GM12864 (cell line): ENCODE measurements around the gene ZNF827.

Experiments
- DNase-seq: peaks from one replicate; pipeline ENCODE4 v3.0.0-alpha.2; 2011; ENCODE audit warnings: low read depth
- H3K4me3 ChIP-seq: 2 replicates; pipeline ENCODE4 v1.5.1; 2011; ENCODE audit warnings: mild to moderate bottlenecking, low read depth, low read length, control low read depth
- TF ChIP-seq, protein P1 (sequence below): IDR thresholded peaks from 2 replicates; pipeline ENCODE4 v1.5.1; 2011; ENCODE audit warnings: low read depth, mild to moderate bottlenecking, moderate library complexity, low read length, control low read depth, inconsistent platforms; ENCODE audit errors: missing control alignments

Gene ZNF827

DNA sequence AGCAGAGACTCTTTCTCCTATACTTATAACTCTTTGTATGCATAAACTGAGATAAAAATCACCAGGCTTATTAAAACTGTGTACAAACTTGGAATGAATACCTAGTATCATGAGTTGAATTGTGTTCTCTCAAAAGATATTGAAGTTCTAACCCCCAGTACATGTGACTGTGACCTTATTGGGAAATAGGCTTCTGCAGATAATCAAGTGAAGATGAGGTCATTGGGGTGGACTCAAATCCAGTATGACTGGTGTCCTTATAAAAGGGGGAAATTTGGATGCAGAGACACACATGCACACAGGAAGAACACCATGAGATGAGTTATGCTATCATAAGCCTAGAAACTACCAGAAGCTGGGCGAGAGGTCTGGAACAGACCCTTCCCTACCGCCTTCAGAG is 26.2 kb downstream of the ZNF827 start:
- H3K4me3 ChIP-seq = no peak overlapping the region
- TF ChIP-seq, protein P1, sequence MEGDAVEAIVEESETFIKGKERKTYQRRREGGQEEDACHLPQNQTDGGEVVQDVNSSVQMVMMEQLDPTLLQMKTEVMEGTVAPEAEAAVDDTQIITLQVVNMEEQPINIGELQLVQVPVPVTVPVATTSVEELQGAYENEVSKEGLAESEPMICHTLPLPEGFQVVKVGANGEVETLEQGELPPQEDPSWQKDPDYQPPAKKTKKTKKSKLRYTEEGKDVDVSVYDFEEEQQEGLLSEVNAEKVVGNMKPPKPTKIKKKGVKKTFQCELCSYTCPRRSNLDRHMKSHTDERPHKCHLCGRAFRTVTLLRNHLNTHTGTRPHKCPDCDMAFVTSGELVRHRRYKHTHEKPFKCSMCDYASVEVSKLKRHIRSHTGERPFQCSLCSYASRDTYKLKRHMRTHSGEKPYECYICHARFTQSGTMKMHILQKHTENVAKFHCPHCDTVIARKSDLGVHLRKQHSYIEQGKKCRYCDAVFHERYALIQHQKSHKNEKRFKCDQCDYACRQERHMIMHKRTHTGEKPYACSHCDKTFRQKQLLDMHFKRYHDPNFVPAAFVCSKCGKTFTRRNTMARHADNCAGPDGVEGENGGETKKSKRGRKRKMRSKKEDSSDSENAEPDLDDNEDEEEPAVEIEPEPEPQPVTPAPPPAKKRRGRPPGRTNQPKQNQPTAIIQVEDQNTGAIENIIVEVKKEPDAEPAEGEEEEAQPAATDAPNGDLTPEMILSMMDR = no peak
- DNase-seq = no peak

DNA sequence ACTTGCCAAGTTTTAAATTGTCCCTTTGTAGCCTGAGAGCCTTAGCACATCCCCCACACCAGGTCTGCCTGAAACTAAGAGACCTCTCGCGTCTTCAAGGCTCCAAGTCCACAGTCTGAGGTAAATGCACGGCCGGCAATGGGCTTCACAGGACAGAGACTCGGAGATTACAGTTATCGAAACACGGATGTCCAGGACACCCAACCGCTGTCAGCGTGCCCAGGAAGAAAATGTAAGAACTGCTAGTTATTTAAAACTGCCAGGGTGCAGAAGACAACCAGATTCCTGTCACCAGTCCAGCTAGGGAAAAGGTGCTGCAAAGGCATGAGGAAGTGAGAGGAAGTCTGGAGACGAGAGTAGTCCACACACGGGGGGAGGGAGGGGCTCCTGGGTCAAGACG is 28.9 kb downstream of the ZNF827 start:
- TF ChIP-seq, protein P1 = no peak
- no peak for DNase-seq
- H3K4me3 ChIP-seq = no peak overlapping the region

DNA sequence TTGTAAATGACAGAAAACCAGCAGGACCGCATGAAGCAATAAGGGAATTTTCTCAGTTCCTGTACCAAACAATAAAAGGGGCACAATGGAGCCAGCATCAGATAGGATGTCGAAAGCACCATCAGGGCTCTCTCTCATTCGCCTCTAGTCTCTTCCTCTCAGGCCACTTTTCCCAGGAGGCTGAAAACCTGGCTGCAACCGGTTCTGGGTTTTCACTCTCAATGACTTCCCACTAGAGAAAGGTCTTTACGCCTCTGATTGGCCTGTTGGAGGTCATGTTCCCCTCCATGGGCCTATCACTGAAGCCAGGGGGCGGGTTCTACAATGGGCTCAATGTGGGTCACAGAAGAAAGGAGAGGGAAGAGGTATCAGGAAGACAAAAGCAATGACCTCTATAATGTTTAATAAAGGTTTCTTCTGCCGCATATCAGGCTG is 29.3 kb downstream of the ZNF827 start:
- TF ChIP-seq, protein P1 = no peak
- no peak overlapping the region for H3K4me3 ChIP-seq
- DNase-seq = no peak

DNA sequence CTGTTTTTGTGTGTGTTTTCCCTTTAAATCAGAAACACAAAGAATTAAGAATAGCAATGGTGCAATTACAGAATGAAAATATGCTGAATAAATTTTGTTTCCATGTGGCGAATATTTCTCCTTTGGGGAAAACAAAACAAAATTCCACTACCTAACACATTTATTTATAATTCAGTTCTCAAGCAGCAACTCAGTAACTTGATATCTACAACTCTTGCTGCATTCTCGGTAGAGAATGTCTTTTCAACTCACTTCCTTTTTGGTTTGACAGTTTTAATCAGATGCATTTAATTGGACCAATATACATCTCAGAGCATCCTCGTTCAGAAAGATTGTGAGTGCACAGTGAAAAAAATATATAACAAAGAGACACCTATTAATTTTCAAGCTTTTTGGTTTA is 30.8 kb downstream of the ZNF827 start:
- TF ChIP-seq, protein P1 = no peak
- no peak for DNase-seq
- no peak overlapping the region for H3K4me3 ChIP-seq

DNA sequence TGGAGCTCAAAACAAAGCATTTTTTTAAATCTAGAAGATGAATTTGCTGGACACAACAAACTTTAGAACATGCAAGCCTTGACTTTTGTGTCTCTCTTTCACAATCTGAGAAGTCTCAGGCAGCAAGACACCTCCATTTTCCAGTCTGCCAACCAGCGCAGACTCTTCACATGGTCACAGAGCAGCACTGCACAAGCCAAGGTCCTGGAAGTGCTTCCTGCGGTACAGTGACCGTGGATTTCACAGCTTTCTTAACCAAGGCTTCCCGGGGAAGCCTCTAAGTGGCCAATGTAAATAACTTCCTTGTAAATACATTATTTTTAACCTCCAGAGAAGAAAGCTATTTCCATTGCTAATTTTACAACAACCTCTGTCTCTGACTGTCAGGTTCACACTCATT is 31.2 kb downstream of the ZNF827 start:
- TF ChIP-seq, protein P1 = no peak
- no peak overlapping the region for H3K4me3 ChIP-seq
- no peak for DNase-seq

DNA sequence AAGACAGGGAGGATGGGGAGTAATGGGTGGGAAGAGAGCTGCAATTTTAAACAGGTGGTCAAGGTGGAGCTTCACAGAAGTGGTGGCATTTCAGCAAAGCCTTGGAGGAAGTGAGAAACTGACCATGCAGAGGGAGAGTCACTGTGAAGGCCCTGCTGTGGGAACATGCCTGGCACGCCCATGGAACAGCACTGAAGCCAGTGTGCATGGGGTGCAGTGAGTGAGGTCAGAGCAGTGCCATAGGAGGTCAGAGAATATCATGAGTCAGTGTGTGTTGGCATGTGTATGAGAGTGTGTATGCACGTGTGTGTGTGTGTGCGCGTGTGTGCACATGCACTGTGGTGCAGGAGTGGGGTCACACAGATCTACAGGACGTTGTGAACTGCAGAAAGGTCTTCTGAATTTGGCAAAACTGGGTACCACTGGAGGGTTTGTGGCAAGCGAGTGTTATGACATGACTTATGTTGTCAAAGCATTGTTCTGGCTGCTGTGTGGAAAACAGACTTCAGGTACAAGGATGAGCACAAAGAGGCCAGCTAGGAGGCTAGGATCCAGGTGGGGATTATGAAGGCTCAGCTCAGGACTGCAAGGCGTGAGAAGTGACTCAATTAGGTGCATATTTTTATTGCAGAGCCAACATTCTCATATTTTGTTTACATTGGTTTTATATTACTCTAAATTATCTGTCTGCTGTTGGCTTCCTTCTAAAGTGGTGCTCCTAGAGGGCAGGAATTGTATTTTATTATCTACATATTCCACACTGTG is 34.0 kb downstream of the ZNF827 start:
- TF ChIP-seq, protein P1 = no peak
- H3K4me3 ChIP-seq = no peak overlapping the region
- no peak for DNase-seq

DNA sequence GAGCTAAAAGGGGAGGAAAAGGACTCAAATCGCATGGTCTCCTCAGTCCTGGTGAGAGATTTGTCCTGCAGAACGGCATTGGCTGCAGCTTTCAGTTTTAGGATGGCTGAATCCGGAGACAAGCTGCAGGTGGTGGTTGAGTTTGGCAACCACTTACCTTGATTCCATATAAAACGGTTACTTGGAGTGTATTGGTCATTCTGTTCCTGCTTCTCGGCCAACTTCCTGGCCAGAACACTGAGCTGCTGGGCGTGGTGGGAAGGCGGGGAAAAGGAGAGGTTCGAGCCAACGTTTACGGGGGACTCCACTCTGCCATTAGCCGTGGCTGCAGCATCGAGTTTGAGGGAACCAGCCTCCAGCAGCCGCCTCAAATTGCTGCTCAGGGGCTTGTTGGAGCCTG is 36.1 kb downstream of the ZNF827 start:
- H3K4me3 ChIP-seq = no peak overlapping the region
- DNase-seq = no peak
- TF ChIP-seq, protein P1 = no peak
